CD14-positive monocyte (primary cell): ENCODE data around the gene RREB1. TPM values are rescaled to one million over a fixed set of nuclear protein-coding genes. Genes with fewer than 3 reads are reported as not detected.

Source experiments
- DNase-seq, 3 donors: peaks; one replicate each; pipeline ENCODE4 v3.0.0-alpha.2; 2011 to 2022
- H2AFZ ChIP-seq: 2 replicates; pipeline ENCODE4 v1.6.0; 2012; ENCODE audit warnings: mild to moderate bottlenecking, low read depth, low read length, inconsistent platforms; ENCODE audit not compliant: insufficient read depth, poor library complexity, severe bottlenecking
- H3K27ac ChIP-seq, 2 donors: 1 replicate in 1 of 2; 2 replicates in 1 of 2; pipeline ENCODE4 v1.5.1; 2012 to 2013; ENCODE audit warnings: low read length in 2 of 2, control low read depth in 1 of 2, inconsistent platforms in 1 of 2, low read depth in 1 of 2, mild to moderate bottlenecking in 1 of 2
- H3K27me3 ChIP-seq, 2 donors: one replicate each; pipeline versions ENCODE4 v1.6.0 to v1.6.1; 2011 to 2013; ENCODE audit warnings: low read length in 2 of 2; ENCODE audit not compliant: control insufficient read depth in 2 of 2, insufficient read depth in 2 of 2
- H3K36me3 ChIP-seq, 2 donors: replicated peaks in 1 of 2; 1 replicate in 1 of 2; 2 replicates in 1 of 2; pipeline versions ENCODE4 v1.5.1 to v1.6.1; 2012 to 2013; ENCODE audit warnings: low read length in 2 of 2, control low read depth in 1 of 2, inconsistent platforms in 1 of 2, mild to moderate bottlenecking in 1 of 2; ENCODE audit not compliant: insufficient read depth in 2 of 2, control insufficient read depth in 1 of 2
- H3K4me1 ChIP-seq, 2 donors: 1 replicate in 1 of 2; 2 replicates in 1 of 2; pipeline versions ENCODE4 v1.5.1 to v1.6.1; 2012 to 2013; ENCODE audit warnings: low read length in 2 of 2, control low read depth in 1 of 2, inconsistent platforms in 1 of 2, mild to moderate bottlenecking in 1 of 2, moderate library complexity in 1 of 2; ENCODE audit not compliant: insufficient read depth in 2 of 2, control insufficient read depth in 1 of 2
- H3K4me2 ChIP-seq: replicated peaks from 2 replicates; pipeline ENCODE3; 2012; ENCODE audit warnings: low read length, moderate library complexity, mild to moderate bottlenecking; ENCODE audit not compliant: poor library complexity, severe bottlenecking; ENCODE audit errors: extremely low read depth
- H3K4me3 ChIP-seq, 3 experiments: fragments of 200-600 bp in 1 of 3; sonication (generic) in 1 of 3; replicated peaks in 1 of 3; 1 replicate in 2 of 3; 2 replicates in 1 of 3; pipeline ENCODE4 v1.5.1; 2011 to 2013; ENCODE audit warnings: low read length in 3 of 3, mild to moderate bottlenecking in 3 of 3, control low read depth in 2 of 3, low read depth in 2 of 3, inconsistent platforms in 1 of 3, moderate library complexity in 1 of 3
- H3K79me2 ChIP-seq: 2 replicates; pipeline ENCODE4 v1.6.0; 2012; ENCODE audit warnings: mild to moderate bottlenecking, control low read depth, inconsistent platforms, low read length, moderate library complexity; ENCODE audit not compliant: insufficient read depth
- H3K9ac ChIP-seq: 2 replicates; pipeline ENCODE4 v1.6.0; 2017; ENCODE audit warnings: low read length, mild to moderate bottlenecking; ENCODE audit not compliant: insufficient read depth, poor library complexity, severe bottlenecking
- H3K9me3 ChIP-seq, 2 donors: replicated peaks in 1 of 2; 1 replicate in 1 of 2; 2 replicates in 1 of 2; pipeline versions ENCODE4 v1.5.1 to v1.6.1; 2012 to 2013; ENCODE audit warnings: low read length in 2 of 2, control low read depth in 1 of 2; ENCODE audit not compliant: control insufficient read depth in 1 of 2, insufficient read depth in 1 of 2
- H4K20me1 ChIP-seq: 2 replicates; pipeline ENCODE4 v1.6.0; 2012; ENCODE audit warnings: mild to moderate bottlenecking, low read length, control low read depth, moderate library complexity; ENCODE audit not compliant: insufficient read depth
- H3K27ac Mint-ChIP-seq, 7 donors: one replicate each; pipeline ENCODE4 v1.8.0; 2020; ENCODE audit warnings: mild to moderate bottlenecking in 7 of 7, mixed read lengths in 7 of 7, moderate library complexity in 6 of 7, inconsistent platforms in 2 of 7
- H3K27me3 Mint-ChIP-seq, 3 donors: one replicate each; pipeline ENCODE4 v1.8.0; 2021 to 2022; ENCODE audit warnings: low read depth in 3 of 3, mild to moderate bottlenecking in 3 of 3, mixed read lengths in 3 of 3, moderate library complexity in 3 of 3, inconsistent platforms in 1 of 3
- H3K36me3 Mint-ChIP-seq, 2 donors: one replicate each; pipeline ENCODE4 v1.8.0; 2020; ENCODE audit warnings: mixed read lengths in 2 of 2, inconsistent platforms in 1 of 2, mild to moderate bottlenecking in 1 of 2
- H3K4me1 Mint-ChIP-seq: one replicate; pipeline ENCODE4 v1.8.0; 2020; ENCODE audit warnings: mild to moderate bottlenecking, mixed read lengths
- H3K4me3 Mint-ChIP-seq, 2 donors: one replicate each; pipeline ENCODE4 v1.8.0; 2020; ENCODE audit warnings: mild to moderate bottlenecking in 2 of 2, mixed read lengths in 2 of 2, moderate library complexity in 1 of 2
- H3K9me3 Mint-ChIP-seq, 7 donors: one replicate each; pipeline ENCODE4 v1.8.0; 2020 to 2022; ENCODE audit warnings: mixed read lengths in 7 of 7, mild to moderate bottlenecking in 6 of 7, moderate library complexity in 6 of 7, inconsistent platforms in 2 of 7
- CTCF ChIP-seq: fragments of 200-600 bp; IDR thresholded peaks from one replicate; pipeline ENCODE4 v1.8.0; 2022; ENCODE audit warnings: antibody characterized with exemption, mild to moderate bottlenecking
- WGBS: methylation state at CpG from one replicate; pipeline ENCODE4 v1.1.5; 2013; ENCODE audit warnings: missing lambda C conversion rate; ENCODE audit not compliant: insufficient coverage; 5-methylcytosine and 5-hydroxymethylcytosine counted together
- intact Hi-C, 2 donors: fragments of 100-400 bp; cut with micrococcal nuclease; formaldehyde crosslinking; loops; one replicate each; pipeline versions ENCODE4 v1.15.0 to v1.15.1; 2023
- polyA plus RNA-seq, 3 donors: library from polyadenylated mRNA; depleted of rRNA in 1 of 3; unstranded in 2 of 3; stranded (reverse) in 1 of 3; fragments of 300-500 nt in 2 of 3; fragments of >200 nt in 1 of 3; fragmentation: Illumina TruSeq in 2 of 3; gene quantifications; 1 replicate in 2 of 3; 2 replicates in 1 of 3; pipeline ENCODE4 v1.2.3, GENCODE V29; 2012 to 2021

The RREB1 gene
- polyA plus RNA-seq, 3 donors, result 2.1 to 15.3 (median 5.6) TPM

- no peak for DNase-seq
- no peaks in the 10 kb centered on the region for H3K4me1 ChIP-seq
- WGBS, result 94% methylated on average over 3 of the region's 4 CpGs
- H3K27ac Mint-ChIP-seq, result peak overlapping the region in 4 of 7 donors; percentile 1 to 72 (median 19)
- intact Hi-C loops, result loop anchor here in 1 of 2 donors (10.0 kb wide), 1 partner anchor 76 kb away; the partner anchor contains the start of gene RREB1
- H3K4me2 ChIP-seq, result no peak overlapping the region
- H3K27me3 ChIP-seq, result no peaks in the 10 kb centered on the region
- no peak overlapping the region for H2AFZ ChIP-seq
- H3K79me2 ChIP-seq, result peaks cover 91% of the 10 kb centered on the region
- peak overlapping the region in 1 of 2 donors; percentile 33 for H3K27ac ChIP-seq
- H4K20me1 ChIP-seq, result peaks cover 66% of the 10 kb centered on the region
- TF ChIP-seq CTCF, result no peak
- peaks cover 70 to 80% of the 10 kb centered on the region in 2 donors for H3K36me3 Mint-ChIP-seq
- no peak overlapping the region for H3K4me3 ChIP-seq
- H3K9ac ChIP-seq, result no peak overlapping the region
- H3K27me3 Mint-ChIP-seq, result no peaks in the 10 kb centered on the region
- H3K4me1 Mint-ChIP-seq, result peaks cover 15% of the 10 kb centered on the region
- no peak overlapping the region for H3K4me3 Mint-ChIP-seq
- no peaks in the 10 kb centered on the region for H3K9me3 ChIP-seq
- H3K36me3 ChIP-seq, result peaks cover 65 to 92% of the 10 kb centered on the region in 2 donors
- no peaks in the 10 kb centered on the region for H3K9me3 Mint-ChIP-seq
Measured at GRCh38 chr6:7180751-7181150, 73.0 kb downstream of the RREB1 start.

DNA sequence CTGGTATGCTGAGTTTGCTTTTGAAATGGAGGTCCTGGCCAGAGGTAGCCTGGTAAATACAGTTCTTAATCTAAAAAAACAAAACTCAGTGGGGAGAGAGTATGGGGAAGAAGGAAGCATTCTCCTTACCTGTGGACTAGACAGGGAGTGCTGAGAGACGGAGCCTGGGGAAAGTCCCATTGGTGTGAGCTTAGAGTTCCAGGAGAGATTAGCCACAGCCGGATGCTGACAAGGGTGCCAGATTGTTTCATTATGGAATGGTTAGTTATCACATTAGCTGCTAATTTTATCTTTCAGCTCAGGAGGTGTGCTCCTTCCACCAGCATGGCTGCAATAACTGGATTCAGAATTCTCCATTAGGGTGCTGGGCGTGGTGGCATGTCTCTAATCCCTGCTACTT, 75.9 kb downstream of the RREB1 start:
- no peak for DNase-seq
- no peaks in the 10 kb centered on the region for H3K27me3 ChIP-seq
- Mint-ChIP-seq H3K4me3 (no peak overlapping the region), H3K36me3 (peaks cover 75 to 78% of the 10 kb centered on the region in 2 donors), H3K27ac (peak overlapping the region in 6 of 7 donors; percentile 3 to 76 (median 23)), H3K9me3 (no peaks in the 10 kb centered on the region), H3K27me3 (no peaks in the 10 kb centered on the region), H3K4me1 (peaks cover 34% of the 10 kb centered on the region)
- peak overlapping the region in 1 of 2 donors; percentile 68 for H3K27ac ChIP-seq
- H3K36me3 ChIP-seq, result peaks cover 61 to 78% of the 10 kb centered on the region in 2 donors
- peaks cover 26 to 28% of the 10 kb centered on the region in 2 donors for H3K4me1 ChIP-seq
- no peak for TF ChIP-seq CTCF
- H2AFZ ChIP-seq, result no peak overlapping the region
- no peak overlapping the region for H3K9ac ChIP-seq
- 100% methylated on average over 1 of the region's 3 CpGs for WGBS
- intact Hi-C loops, result loop anchor here in 1 of 2 donors (10.0 kb wide), 1 partner anchor 79 kb away; the partner anchor contains the start of gene RREB1
- H4K20me1 ChIP-seq, result peaks cover 37% of the 10 kb centered on the region
- no peak overlapping the region for H3K4me2 ChIP-seq
- no peaks in the 10 kb centered on the region for H3K9me3 ChIP-seq
- peaks cover 79% of the 10 kb centered on the region for H3K79me2 ChIP-seq
- no peak overlapping the region for H3K4me3 ChIP-seq
